HepG2 (cell line): Measurements from ENCODE around the gene TDRD1. TPM values are rescaled to one million over a fixed set of nuclear protein-coding genes. Genes with fewer than 3 reads are reported as not detected.

Source experiments
- ATAC-seq: fragments of 200-7000 bp; cut with Tn5 transposase; 3 replicates; pipeline ENCODE4 v1.9.1; 2020; ENCODE audit warnings: mild to moderate bottlenecking, moderate library complexity
- BruUV-seq: library from RNA; stranded (reverse); fragments of 400-500 nt; replicated peaks from 2 replicates; lab custom pipeline; 2021; lab: Mats Ljungman, UMichigan
- CTCF ChIA-PET: fragments of 300-600 bp; formaldehyde crosslinking; extraction: SDS; loops from one replicate; lab custom pipeline; 2021; ENCODE audit warnings: low total read pairs, inconsistent platforms, low intra/inter-chr PET ratio; lab: Yijun Ruan, JAX
- POLR2A ChIA-PET: fragments of 350-600 bp; sonication (Branson Sonifier 250); formaldehyde crosslinking; loops from one replicate; lab custom pipeline; 2020; ENCODE audit warnings: antibody characterized with exemption, inconsistent platforms; lab: Yijun Ruan, JAX
- DNase-seq: peaks from one replicate; pipeline ENCODE4 v3.0.0-alpha.2; 2015; ENCODE audit warnings: low spot score
- FAIRE-seq: peaks from 3 replicates; lab custom pipeline; 2011; peaks lifted over from hg19 to GRCh38; lab: Jason Lieb, UNC
- H2AFZ ChIP-seq: one replicate; pipeline ENCODE4 v1.6.1; 2011; ENCODE audit warnings: low read length, inconsistent platforms
- H3K27ac ChIP-seq: fragments of 300-600 bp; 3 replicates; pipeline ENCODE4 v1.8.0; 2011; ENCODE audit warnings: mixed run types, mild to moderate bottlenecking, mixed read lengths, low read length, inconsistent platforms; ENCODE audit not compliant: insufficient read depth; ENCODE audit errors: extremely low read length
- H3K27me3 ChIP-seq, 2 experiments: fragments of 200-600 bp in 1 of 2; 2 replicates in 1 of 2; 3 replicates in 1 of 2; pipeline versions ENCODE4 v1.6.0 to v1.8.0; 2011; ENCODE audit warnings: low read length in 2 of 2, mild to moderate bottlenecking in 2 of 2, moderate library complexity in 2 of 2, inconsistent platforms in 1 of 2; ENCODE audit not compliant: insufficient read depth in 2 of 2, control insufficient read depth in 1 of 2
- H3K36me3 ChIP-seq, 2 experiments: fragments of 200-600 bp in 1 of 2; replicated peaks in 1 of 2; 2 replicates in 1 of 2; 3 replicates in 1 of 2; pipeline versions ENCODE4 v1.5.1 to v1.8.0; 2011; ENCODE audit warnings: low read length in 2 of 2, inconsistent platforms in 1 of 2; ENCODE audit not compliant: insufficient read depth in 2 of 2, control insufficient read depth in 1 of 2
- H3K4me1 ChIP-seq: 2 replicates; pipeline ENCODE4 v1.5.1; 2012; ENCODE audit warnings: low read length, inconsistent platforms; ENCODE audit not compliant: insufficient read depth
- H3K4me2 ChIP-seq: 2 replicates; pipeline ENCODE4 v1.6.0; 2011; ENCODE audit warnings: low read depth, low read length, inconsistent platforms
- H3K4me3 ChIP-seq, 3 experiments: fragments of 200-600 bp in 1 of 3; sonication (generic), shearing (Covaris generic) in 1 of 3; replicated peaks in 1 of 3; 2 replicates each; pipeline ENCODE4 v1.5.1; 2011 to 2016; ENCODE audit warnings: low read length in 3 of 3, inconsistent platforms in 2 of 3, low read depth in 2 of 3, mild to moderate bottlenecking in 2 of 3, control low read depth in 1 of 3, mixed read lengths in 1 of 3; ENCODE audit not compliant: insufficient read depth in 1 of 3
- H3K79me2 ChIP-seq: one replicate; pipeline ENCODE4 v1.6.1; 2011; ENCODE audit warnings: low read length, inconsistent platforms; ENCODE audit not compliant: insufficient read depth
- H3K9ac ChIP-seq: 2 replicates; pipeline ENCODE4 v1.6.0; 2011; ENCODE audit warnings: mild to moderate bottlenecking, low read depth, low read length, inconsistent platforms; ENCODE audit not compliant: insufficient read depth
- H3K9me3 ChIP-seq: 2 replicates; pipeline ENCODE4 v1.5.1; 2012; ENCODE audit warnings: mild to moderate bottlenecking, low read length
- H4K20me1 ChIP-seq: 2 replicates; pipeline ENCODE4 v1.6.0; 2011; ENCODE audit warnings: inconsistent platforms, mild to moderate bottlenecking, low read length, moderate library complexity; ENCODE audit not compliant: insufficient read depth
- ARID4A ChIP-seq: sonication (generic); formaldehyde crosslinking; IDR thresholded peaks from 2 replicates; pipeline ENCODE4 v1.5.0; 2020; ENCODE audit warnings: mild to moderate bottlenecking, missing genetic modification reagents, borderline replicate concordance
- DBP ChIP-seq: sonication (generic); formaldehyde crosslinking; IDR thresholded peaks from 2 replicates; pipeline ENCODE4 v1.4.0; 2020; ENCODE audit warnings: missing genetic modification reagents; ENCODE audit errors: not compliant biosample characterization
- HES4 ChIP-seq: sonication (generic); formaldehyde crosslinking; IDR thresholded peaks from 2 replicates; pipeline ENCODE4 v1.9.0; 2021; ENCODE audit warnings: mild to moderate bottlenecking, missing genetic modification reagents, borderline replicate concordance
- IRX3 ChIP-seq: sonication (generic); formaldehyde crosslinking; IDR thresholded peaks from 2 replicates; pipeline ENCODE4 v1.8.1; 2023; ENCODE audit warnings: mild to moderate bottlenecking, low read depth, missing genetic modification reagents, borderline replicate concordance
- KAT8 ChIP-seq: IDR thresholded peaks from 2 replicates; pipeline ENCODE4 v1.6.1; 2016; ENCODE audit warnings: missing genetic modification reagents, missing compliant biosample characterization
- MED8 ChIP-seq: sonication (generic); formaldehyde crosslinking; IDR thresholded peaks from 2 replicates; pipeline ENCODE4 v1.8.1; 2023; ENCODE audit warnings: mild to moderate bottlenecking, missing genetic modification reagents; ENCODE audit not compliant: insufficient replicate concordance
- NR3C1 ChIP-seq: sonication (generic); formaldehyde crosslinking; IDR thresholded peaks from 2 replicates; pipeline ENCODE4 v1.4.0; 2020; ENCODE audit warnings: missing genetic modification reagents
- RAD21 ChIP-seq: fragments of 450-650 bp; formaldehyde crosslinking; IDR thresholded peaks from 2 replicates; pipeline ENCODE4 v1.5.0; 2020; ENCODE audit warnings: mild to moderate bottlenecking
- TFE3 ChIP-seq: IDR thresholded peaks from 2 replicates; pipeline ENCODE4 v1.6.1; 2016
- ZNF207 ChIP-seq: fragments of 450-650 bp; IDR thresholded peaks from 2 replicates; pipeline ENCODE4 v1.6.1; 2016; ENCODE audit warnings: antibody characterized with exemption, borderline replicate concordance
- ZNF232 ChIP-seq: sonication (generic); formaldehyde crosslinking; IDR thresholded peaks from 2 replicates; pipeline ENCODE4 v1.4.0; 2020; ENCODE audit warnings: missing genetic modification reagents, borderline replicate concordance
- ZNF543 ChIP-seq: sonication (generic); formaldehyde crosslinking; IDR thresholded peaks from 2 replicates; pipeline ENCODE4 v1.4.0; 2020; ENCODE audit warnings: mild to moderate bottlenecking, missing genetic modification reagents
- WGBS: methylation state at CpG from one replicate; pipeline ENCODE4 v1.1.6; 2017; ENCODE audit warnings: low lambda C conversion rate; 5-methylcytosine and 5-hydroxymethylcytosine counted together
- in situ Hi-C: cut with HindIII; loops from 2 replicates; pipeline ENCODE4 v1.10.0; 2017; ENCODE audit warnings: low pct_unique_long_range_greater_than_20kb; ENCODE audit not compliant: extremely low pct_ligation_motif_present
- intact Hi-C: fragments of 100-400 bp; cut with micrococcal nuclease; formaldehyde crosslinking; loops from one replicate; pipeline ENCODE4 v1.10.0; 2022; ENCODE audit not compliant: unreplicated experiment
- polyA plus RNA-seq, 8 experiments: library from polyadenylated mRNA; depleted of rRNA in 3 of 8; stranded (reverse) in 7 of 8; unstranded in 1 of 8; fragments of >200 nt; fragmentation: Illumina TruSeq in 4 of 8; extraction: Trizol in 4 of 8; gene quantifications; 2 replicates each; pipeline versions ENCODE4 v1.2.1 to v1.2.3, GENCODE V29; 2011 to 2016; ENCODE audit warnings: low read depth in 4 of 8, missing spikeins in 1 of 8, mixed read lengths in 1 of 8; ENCODE audit not compliant: insufficient read depth in 1 of 8
- total RNA-seq, 5 experiments: library from RNA; depleted of rRNA; stranded (reverse); fragments of >200 nt; fragmentation: Illumina TruSeq; extraction: Trizol; gene quantifications; 2 replicates each; pipeline ENCODE4 v1.2.3, GENCODE V29; 2016; ENCODE audit warnings: low read depth in 1 of 5
- TF ChIP-seq, protein P1 (sequence below): sonication (generic); formaldehyde crosslinking; IDR thresholded peaks from 2 replicates; pipeline ENCODE4 v1.5.0; 2020; ENCODE audit warnings: mild to moderate bottlenecking, missing genetic modification reagents
- TF ChIP-seq, protein P2 (sequence below): sonication (generic); formaldehyde crosslinking; IDR thresholded peaks from 2 replicates; pipeline ENCODE4 v1.5.1; 2020; ENCODE audit warnings: missing genetic modification reagents, mild to moderate bottlenecking, borderline replicate concordance

TDRD1 gene
- total and polyA plus RNA-seq, 2 of the 13 experiments (the other 11 are each of a cell fraction or from before 2014, with no cell fraction given), result not detected

DNA sequence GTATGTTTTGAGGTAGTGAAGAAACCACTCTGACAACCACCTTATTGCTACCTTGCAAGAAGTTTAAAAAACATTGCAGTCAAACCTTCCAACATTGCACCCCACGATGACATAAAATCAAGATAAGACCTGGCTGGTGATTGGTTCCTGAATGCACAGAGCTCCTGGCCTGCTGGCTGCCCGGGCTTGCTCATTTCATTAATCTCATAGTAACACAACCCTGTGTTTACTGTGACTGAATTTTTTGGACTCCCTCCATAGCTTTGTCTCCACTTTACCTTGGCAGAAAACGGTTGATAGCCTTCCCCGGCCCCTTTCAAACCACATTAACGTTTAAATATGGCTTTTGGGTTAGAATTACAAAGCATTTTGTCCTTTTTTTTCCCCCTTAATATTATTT, 87.4 kb downstream of the TDRD1 start:
- Histone ChIP-seq H3K79me2 (no peaks in the 10 kb centered on the region), H3K9me3 (no peaks in the 10 kb centered on the region), H3K27me3 (no peaks in the 10 kb centered on the region; a peak in 1 of 5 replicates), H4K20me1 (no peaks in the 10 kb centered on the region), H3K4me1 (0 out of 2 replicates have a peak, but pooled peaks cover 6% of the 10 kb centered on the region), H2AFZ (no peak overlapping the region), H3K36me3 (no peaks in the 10 kb centered on the region), H3K27ac (no peak overlapping the region), H3K4me2 (no peak overlapping the region), H3K9ac (no peak overlapping the region), H3K4me3 (no peak overlapping the region)
- under 1% methylated on average over 5 of the region's 5 CpGs for WGBS
- ATAC-seq (no peak), FAIRE-seq (no peak), DNase-seq (no peak)
- in situ Hi-C loops (no loop called here), intact Hi-C loops (no loop called here)
- ChIA-PET POLR2A (no interaction called here), CTCF (no interaction called here)
- BruUV-seq, result no TSS peak
- TF ChIP-seq KAT8 (CRISPR knock-in tag) (no peak), DBP (no peak), TFE3 (CRISPR knock-in tag) (no peak), ZNF543 (CRISPR knock-in tag) (no peak), MED8 (no peak), NR3C1 (CRISPR knock-in tag) (no peak), IRX3 (CRISPR knock-in tag) (no peak), ARID4A (CRISPR knock-in tag) (no peak), HES4 (CRISPR knock-in tag) (no peak), RAD21 (CRISPR knock-in tag) (no peak), ZNF232 (CRISPR knock-in tag) (no peak), ZNF207 (no peak)
- TF ChIP-seq, protein P1, sequence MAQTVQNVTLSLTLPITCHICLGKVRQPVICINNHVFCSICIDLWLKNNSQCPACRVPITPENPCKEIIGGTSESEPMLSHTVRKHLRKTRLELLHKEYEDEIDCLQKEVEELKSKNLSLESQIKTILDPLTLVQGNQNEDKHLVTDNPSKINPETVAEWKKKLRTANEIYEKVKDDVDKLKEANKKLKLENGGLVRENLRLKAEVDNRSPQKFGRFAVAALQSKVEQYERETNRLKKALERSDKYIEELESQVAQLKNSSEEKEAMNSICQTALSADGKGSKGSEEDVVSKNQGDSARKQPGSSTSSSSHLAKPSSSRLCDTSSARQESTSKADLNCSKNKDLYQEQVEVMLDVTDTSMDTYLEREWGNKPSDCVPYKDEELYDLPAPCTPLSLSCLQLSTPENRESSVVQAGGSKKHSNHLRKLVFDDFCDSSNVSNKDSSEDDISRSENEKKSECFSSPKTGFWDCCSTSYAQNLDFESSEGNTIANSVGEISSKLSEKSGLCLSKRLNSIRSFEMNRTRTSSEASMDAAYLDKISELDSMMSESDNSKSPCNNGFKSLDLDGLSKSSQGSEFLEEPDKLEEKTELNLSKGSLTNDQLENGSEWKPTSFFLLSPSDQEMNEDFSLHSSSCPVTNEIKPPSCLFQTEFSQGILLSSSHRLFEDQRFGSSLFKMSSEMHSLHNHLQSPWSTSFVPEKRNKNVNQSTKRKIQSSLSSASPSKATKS, result no peak
- TF ChIP-seq, protein P2, sequence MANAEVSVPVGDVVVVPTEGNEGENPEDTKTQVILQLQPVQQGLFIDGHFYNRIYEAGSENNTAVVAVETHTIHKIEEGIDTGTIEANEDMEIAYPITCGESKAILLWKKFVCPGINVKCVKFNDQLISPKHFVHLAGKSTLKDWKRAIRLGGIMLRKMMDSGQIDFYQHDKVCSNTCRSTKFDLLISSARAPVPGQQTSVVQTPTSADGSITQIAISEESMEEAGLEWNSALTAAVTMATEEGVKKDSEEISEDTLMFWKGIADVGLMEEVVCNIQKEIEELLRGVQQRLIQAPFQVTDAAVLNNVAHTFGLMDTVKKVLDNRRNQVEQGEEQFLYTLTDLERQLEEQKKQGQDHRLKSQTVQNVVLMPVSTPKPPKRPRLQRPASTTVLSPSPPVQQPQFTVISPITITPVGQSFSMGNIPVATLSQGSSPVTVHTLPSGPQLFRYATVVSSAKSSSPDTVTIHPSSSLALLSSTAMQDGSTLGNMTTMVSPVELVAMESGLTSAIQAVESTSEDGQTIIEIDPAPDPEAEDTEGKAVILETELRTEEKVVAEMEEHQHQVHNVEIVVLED (CRISPR knock-in tag), result no peak
